T-cell (primary cell): Measurements from ENCODE around the gene BRD3OS. TPM values are rescaled to one million over a fixed set of nuclear protein-coding genes. Genes with fewer than 3 reads are reported as not detected.

ENCODE experiments used
- ATAC-seq, 4 experiments: fragments of 200-7000 bp in 3 of 4; fragments of 150-1000 bp in 1 of 4; cut with Tn5 transposase; replicated peaks in 1 of 4; 1 replicate in 3 of 4; 2 replicates in 1 of 4; pipeline ENCODE4 v1.10.0; 2021; ENCODE audit warnings: moderate library complexity in 3 of 4, mild to moderate bottlenecking in 2 of 4, moderate number of reproducible peaks in 1 of 4
- CTCF ChIA-PET, 2 donors: fragments of 300-600 bp; sonication (Branson Sonifier 250); formaldehyde crosslinking; loops; one replicate each; lab custom pipeline; 2022; ENCODE audit warnings: antibody characterized with exemption in 2 of 2; lab: Charles Lee
- POLR2A ChIA-PET, 2 donors: fragments of 300-600 bp; sonication (Branson Sonifier 250); formaldehyde crosslinking; loops; one replicate each; lab custom pipeline; 2022; ENCODE audit warnings: antibody characterized with exemption in 2 of 2; lab: Charles Lee
- DNase-seq, 35 experiments: peaks; one replicate each; pipeline versions ENCODE4 v3.0.0 to v3.0.0-alpha.2; 2013 to 2023
- H3K27ac ChIP-seq: one replicate; pipeline ENCODE4 v1.5.1; 2013; ENCODE audit warnings: low read length
- H3K27me3 ChIP-seq, 2 experiments: replicated peaks in 1 of 2; 1 replicate in 1 of 2; 2 replicates in 1 of 2; pipeline versions ENCODE4 v1.6.1 to v1.7.0; 2013; ENCODE audit warnings: low read length in 1 of 2, mixed read lengths in 1 of 2; ENCODE audit not compliant: control insufficient read depth in 2 of 2, insufficient read depth in 2 of 2; ENCODE audit errors: extremely low read depth in 1 of 2
- H3K36me3 ChIP-seq, 2 donors: 1 replicate in 1 of 2; 2 replicates in 1 of 2; pipeline versions ENCODE4 v1.6.1 to v1.7.0; 2013; ENCODE audit warnings: low read length in 1 of 2; ENCODE audit not compliant: control insufficient read depth in 2 of 2, insufficient read depth in 1 of 2; ENCODE audit errors: extremely low read depth in 1 of 2
- H3K4me1 ChIP-seq, 2 experiments: 1 replicate in 1 of 2; 2 replicates in 1 of 2; pipeline versions ENCODE4 v1.6.1 to v1.7.0; 2013; ENCODE audit warnings: low read length in 2 of 2, mixed read lengths in 1 of 2; ENCODE audit not compliant: insufficient read depth in 2 of 2, control insufficient read depth in 1 of 2; ENCODE audit errors: extremely low read depth in 1 of 2
- H3K4me3 ChIP-seq, 2 donors: 1 replicate in 1 of 2; 2 replicates in 1 of 2; pipeline versions ENCODE4 v1.5.1 to v1.7.0; 2013; ENCODE audit warnings: mild to moderate bottlenecking in 2 of 2, low read length in 1 of 2, moderate library complexity in 1 of 2; ENCODE audit not compliant: control insufficient read depth in 1 of 2; ENCODE audit errors: extremely low read depth in 1 of 2
- H3K9me3 ChIP-seq: 2 replicates; pipeline ENCODE4 v1.7.0; 2013
- H3K27ac Mint-ChIP-seq, 2 donors: one replicate each; pipeline ENCODE4 v1.8.0; 2020 to 2021; ENCODE audit warnings: mild to moderate bottlenecking in 2 of 2, mixed read lengths in 2 of 2
- H3K27me3 Mint-ChIP-seq, 2 donors: one replicate each; pipeline ENCODE4 v1.8.0; 2021 to 2022; ENCODE audit warnings: mixed read lengths in 2 of 2
- H3K36me3 Mint-ChIP-seq: one replicate; pipeline ENCODE4 v1.8.0; 2021; ENCODE audit warnings: mixed read lengths
- H3K4me1 Mint-ChIP-seq, 3 donors: one replicate each; pipeline ENCODE4 v1.8.0; 2020 to 2022; ENCODE audit warnings: mixed read lengths in 3 of 3, mild to moderate bottlenecking in 1 of 3
- H3K4me3 Mint-ChIP-seq, 3 donors: one replicate each; pipeline ENCODE4 v1.8.0; 2020 to 2022; ENCODE audit warnings: mild to moderate bottlenecking in 3 of 3, mixed read lengths in 3 of 3, moderate library complexity in 3 of 3
- H3K9me3 Mint-ChIP-seq, 3 donors: one replicate each; pipeline ENCODE4 v1.8.0; 2020 to 2022; ENCODE audit warnings: mixed read lengths in 3 of 3
- WGBS: methylation state at CpG from one replicate; pipeline ENCODE4 v1.1.5; 2013; ENCODE audit warnings: missing lambda C conversion rate; ENCODE audit not compliant: insufficient coverage; 5-methylcytosine and 5-hydroxymethylcytosine counted together
- total RNA-seq, 35 experiments: library from RNA in 6 of 35; stranded (reverse) in 6 of 35; fragments of 120-200 nt in 1 of 35; gene quantifications; one replicate each; pipeline versions ENCODE4 v1.2.1 to v1.2.4 and lab custom pipeline; 2013 to 2026

The BRD3OS gene
- total RNA-seq, 5 donors from 2014 or later (not counting 1 experiment from before 2014, with no cell fraction given) = 8.4 to 18.0 (median 16.5) TPM

- H3K4me3 Mint-ChIP-seq = no peak overlapping the region
- WGBS = 95% methylated on average over 29 of the region's 44 CpGs
- Histone ChIP-seq H3K36me3 (peaks cover 12 to 38% of the 10 kb centered on the region in 2 donors), H3K9me3 (no peaks in the 10 kb centered on the region), H3K27ac (no peak overlapping the region), H3K4me3 (no peak overlapping the region), H3K27me3 (no peaks in the 10 kb centered on the region), H3K4me1 (peaks cover 0 to 37% of the 10 kb centered on the region in 2 experiments)
- peaks cover 9 to 25% (median 19%) of the 10 kb centered on the region in 3 donors for H3K4me1 Mint-ChIP-seq
- ChIA-PET CTCF (no interaction called here), POLR2A (no interaction called here)
- H3K9me3 Mint-ChIP-seq = no peaks in the 10 kb centered on the region
- H3K36me3 Mint-ChIP-seq = peaks cover 11% of the 10 kb centered on the region
- DNase-seq (no peak), ATAC-seq (no peak)
- no peak overlapping the region for H3K27ac Mint-ChIP-seq
- H3K27me3 Mint-ChIP-seq = no peaks in the 10 kb centered on the region
Measured at GRCh38 chr9:134053941-134054761, 28.9 kb downstream of the BRD3OS start.

- Mint-ChIP-seq H3K27me3 (no peaks in the 10 kb centered on the region), H3K36me3 (peaks cover 8% of the 10 kb centered on the region), H3K4me3 (no peak overlapping the region), H3K4me1 (peaks cover 11 to 30% (median 28%) of the 10 kb centered on the region in 3 donors), H3K9me3 (no peaks in the 10 kb centered on the region), H3K27ac (no peak overlapping the region)
- ChIA-PET CTCF (no interaction called here), POLR2A (no interaction called here)
- Histone ChIP-seq H3K27ac (no peak overlapping the region), H3K4me3 (no peak overlapping the region), H3K4me1 (peaks cover 0 to 47% of the 10 kb centered on the region in 2 experiments), H3K9me3 (no peaks in the 10 kb centered on the region), H3K36me3 (peaks cover 5 to 28% of the 10 kb centered on the region in 2 donors), H3K27me3 (no peaks in the 10 kb centered on the region)
- 95% methylated on average over 23 of the region's 28 CpGs for WGBS
- ATAC-seq = no peak
- DNase-seq = no peak
Measured at GRCh38 chr9:134054891-134055811, 29.9 kb downstream of the BRD3OS start.

- peaks cover 19 to 39% (median 37%) of the 10 kb centered on the region in 3 donors for H3K4me1 Mint-ChIP-seq
- Histone ChIP-seq H3K27ac (no peak overlapping the region), H3K4me3 (no peak overlapping the region), H3K4me1 (peaks cover 2 to 56% of the 10 kb centered on the region in 2 experiments), H3K27me3 (no peaks in the 10 kb centered on the region), H3K9me3 (no peaks in the 10 kb centered on the region), H3K36me3 (peaks cover 5 to 20% of the 10 kb centered on the region in 2 donors)
- H3K36me3 Mint-ChIP-seq = peaks cover 7% of the 10 kb centered on the region
- no peak overlapping the region for H3K27ac Mint-ChIP-seq
- CTCF ChIA-PET = no interaction called here
- no peaks in the 10 kb centered on the region for H3K27me3 Mint-ChIP-seq
- ATAC-seq (no peak), DNase-seq (no peak)
- POLR2A ChIA-PET = interaction anchor here in 1 of 2 donors (0.7 kb wide), 1 partner anchor 15 kb away, joined by 5 read pairs; no protein-coding TSS in a partner anchor
- H3K4me3 Mint-ChIP-seq = no peak overlapping the region
- no peaks in the 10 kb centered on the region for H3K9me3 Mint-ChIP-seq
- WGBS = 72% methylated on average over 13 of the region's 13 CpGs
Measured at GRCh38 chr9:134055981-134056461, 30.7 kb downstream of the BRD3OS start.

GRCh38 chr9:134056483-134057306, 31.4 kb downstream of the BRD3OS start:
- Mint-ChIP-seq H3K9me3 (no peaks in the 10 kb centered on the region), H3K36me3 (no peaks in the 10 kb centered on the region), H3K4me1 (peaks cover 21 to 45% (median 43%) of the 10 kb centered on the region in 3 donors), H3K4me3 (no peak overlapping the region), H3K27ac (peak overlapping the region in 1 of 2 donors; percentile 11), H3K27me3 (no peaks in the 10 kb centered on the region)
- DNase-seq = no peak
- Histone ChIP-seq H3K9me3 (no peaks in the 10 kb centered on the region), H3K27me3 (no peaks in the 10 kb centered on the region), H3K36me3 (peaks cover 5 to 13% of the 10 kb centered on the region in 2 donors), H3K4me1 (peaks cover 2 to 63% of the 10 kb centered on the region in 2 experiments), H3K4me3 (no peak overlapping the region), H3K27ac (no peak overlapping the region)
- ATAC-seq = no peak
- CTCF ChIA-PET = no interaction called here
- 92% methylated on average over 14 of the region's 23 CpGs for WGBS
- POLR2A ChIA-PET = interaction anchor here in 1 of 2 donors (0.7 kb wide), 1 partner anchor 14 kb away, joined by 5 read pairs; no protein-coding TSS in a partner anchor

- no peaks in the 10 kb centered on the region for H3K9me3 ChIP-seq
- H3K36me3 ChIP-seq = peaks cover 5 to 12% of the 10 kb centered on the region in 2 donors
- Mint-ChIP-seq H3K36me3 (no peaks in the 10 kb centered on the region), H3K9me3 (no peaks in the 10 kb centered on the region), H3K27me3 (no peaks in the 10 kb centered on the region), H3K27ac (peak overlapping the region in 1 of 2 donors; percentile 11), H3K4me1 (peaks cover 21 to 47% (median 46%) of the 10 kb centered on the region in 3 donors), H3K4me3 (no peak overlapping the region)
- H3K27ac ChIP-seq = no peak overlapping the region
- 97% methylated on average over 9 of the region's 13 CpGs for whole genome bisulfite sequencing
- no peak overlapping the region for H3K4me3 ChIP-seq
- no peaks in the 10 kb centered on the region for H3K27me3 ChIP-seq
- ATAC-seq (no peak), DNase-seq (no peak)
- peaks cover 2 to 69% of the 10 kb centered on the region in 2 experiments for H3K4me1 ChIP-seq
- POLR2A ChIA-PET = no interaction called here
- CTCF ChIA-PET = no interaction called here
Measured at GRCh38 chr9:134057307-134057657, 32.0 kb downstream of the BRD3OS start.
